ENCODE measurements around the gene SUPT6H.
"Not testable (repeated sequence)": the region's sequence is repeated elsewhere in the genome, so short reads cannot be mapped to it uniquely, and the experiment has no call there.

Gene SUPT6H

GRCh38 chr17:28719021-28719433 lies 57.0 kb downstream of the SUPT6H start:
- ATAC-seq = no peak
- no peak for DNase-seq

DNA sequence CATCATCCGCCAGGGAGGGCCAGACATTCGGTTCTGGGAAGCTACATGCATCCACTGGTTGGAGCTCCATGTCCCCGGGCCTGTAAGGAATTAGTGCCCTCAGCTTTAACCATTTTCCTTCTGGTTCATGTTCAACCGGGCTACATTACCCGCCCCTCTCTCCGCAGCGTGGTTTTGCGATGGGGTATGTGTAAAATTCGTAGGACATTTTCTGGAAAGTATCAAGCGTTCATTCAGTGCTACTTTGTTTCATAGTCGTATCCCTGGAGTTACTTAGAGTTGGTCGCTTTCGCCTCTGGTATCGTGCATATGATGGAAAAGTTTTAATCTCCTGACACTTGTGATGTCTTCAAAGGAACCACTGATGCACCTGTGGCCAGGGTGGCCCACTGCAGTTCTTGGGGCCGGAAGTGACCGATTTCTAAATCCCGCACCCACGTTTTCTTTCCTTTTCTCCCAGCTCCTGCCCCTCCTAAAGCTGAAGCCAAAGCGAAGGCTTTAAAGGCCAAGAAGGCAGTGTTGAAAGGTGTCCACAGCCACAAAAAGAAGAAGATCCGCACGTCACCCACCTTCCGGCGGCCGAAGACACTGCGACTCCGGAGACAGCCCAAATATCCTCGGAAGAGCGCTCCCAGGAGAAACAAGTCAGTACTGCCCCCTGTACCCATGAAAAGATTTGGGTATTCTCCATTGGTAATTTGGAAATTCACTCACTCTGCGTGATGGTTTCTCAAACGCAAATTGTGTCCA lies 58.4 kb downstream of the SUPT6H start:
- ATAC-seq = peak; percentile 2
- DNase-seq = peak; percentile 54

- ATAC-seq, DNase-seq: not testable (repeated sequence)
Observed at GRCh38 chr17:28720997-28721329, 59.0 kb downstream of the SUPT6H start.

DNA sequence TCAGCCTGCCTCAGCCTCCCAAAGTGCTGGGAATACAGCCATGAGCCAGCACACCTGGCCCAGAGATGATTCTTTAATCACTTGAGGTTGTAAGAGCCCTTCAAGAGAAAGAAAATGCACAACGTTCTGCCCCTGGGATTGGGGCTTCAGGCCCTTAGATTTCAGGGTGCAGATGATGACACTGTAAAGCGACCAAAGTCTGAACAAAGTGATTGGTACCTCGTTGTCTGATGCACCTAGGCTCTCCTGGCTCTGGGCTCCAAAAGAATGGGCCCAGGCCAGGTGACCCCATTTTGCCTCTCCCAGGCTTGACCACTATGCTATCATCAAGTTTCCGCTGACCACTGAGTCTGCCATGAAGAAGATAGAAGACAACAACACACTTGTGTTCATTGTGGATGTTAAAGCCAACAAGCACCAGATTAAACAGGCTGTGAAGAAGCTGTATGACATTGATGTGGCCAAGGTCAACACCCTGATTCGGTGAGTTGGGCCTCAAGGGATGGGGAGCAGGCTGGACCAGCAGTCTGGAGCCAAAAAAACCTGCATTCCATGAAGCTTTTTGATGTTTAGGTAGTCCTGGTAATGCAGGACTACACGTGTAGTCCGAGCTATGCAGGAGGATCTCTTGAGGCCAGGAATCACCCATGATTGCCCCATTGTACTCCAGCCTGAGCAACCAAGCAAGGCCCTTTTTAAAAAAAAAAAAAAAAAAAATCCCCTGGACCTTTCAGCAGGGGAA lies 60.6 kb downstream of the SUPT6H start:
- DNase-seq = no peak
- no peak for ATAC-seq

DNA sequence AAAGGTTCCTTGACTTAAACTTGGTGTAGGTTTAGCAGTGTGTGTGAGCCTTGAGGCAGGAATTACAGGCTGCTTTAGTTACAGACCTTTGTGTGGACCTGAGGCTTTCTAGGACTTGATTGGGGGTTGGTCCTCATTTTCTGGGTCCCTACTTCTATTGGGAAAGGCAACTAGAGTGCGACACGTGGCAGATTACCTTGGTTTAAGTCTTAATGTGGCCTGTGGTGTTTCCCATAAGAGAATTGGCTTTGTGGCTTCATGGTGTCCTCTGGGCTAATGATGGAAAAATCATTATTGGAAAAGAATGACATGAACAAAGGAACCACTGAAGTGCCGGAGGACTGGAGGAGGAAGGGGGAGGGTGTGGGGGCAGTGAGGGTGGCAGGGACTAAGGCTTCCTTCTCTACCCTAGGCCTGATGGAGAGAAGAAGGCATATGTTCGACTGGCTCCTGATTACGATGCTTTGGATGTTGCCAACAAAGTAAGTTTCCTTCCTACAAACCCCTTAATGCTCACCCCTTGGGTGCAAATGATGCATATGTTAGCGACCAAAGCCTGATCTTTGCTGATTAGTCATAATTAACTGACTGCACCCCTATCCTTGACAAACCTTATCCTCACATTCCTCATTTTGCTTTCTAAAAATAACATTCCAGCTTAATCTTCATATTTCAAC lies 61.3 kb downstream of the SUPT6H start:
- no peak for ATAC-seq
- no peak for DNase-seq

- not testable (repeated sequence) for DNase-seq, ATAC-seq
Observed at GRCh38 chr17:28723836-28724499, 62.0 kb downstream of the SUPT6H start.

GRCh38 chr17:28724500-28725165 lies 62.6 kb downstream of the SUPT6H start:
- DNase-seq (peak; percentile 33), ATAC-seq (no peak)

- ATAC-seq (no peak), DNase-seq (no peak)
Observed at GRCh38 chr17:28725166-28725659, 63.2 kb downstream of the SUPT6H start.

- ATAC-seq = peak; percentile 28
- peak; percentile 79 for DNase-seq
Observed at GRCh38 chr17:28725660-28726225, 63.7 kb downstream of the SUPT6H start.

GRCh38 chr17:28726226-28726626 lies 64.2 kb downstream of the SUPT6H start, which contains the start of gene TLCD1:
Gene TLCD1 (minus strand): TSS chr17:28726233. CDS start chr17:28726097, 136 bp downstream.
- peak; percentile 82 for DNase-seq
- peak; percentile 42 for ATAC-seq

DNA sequence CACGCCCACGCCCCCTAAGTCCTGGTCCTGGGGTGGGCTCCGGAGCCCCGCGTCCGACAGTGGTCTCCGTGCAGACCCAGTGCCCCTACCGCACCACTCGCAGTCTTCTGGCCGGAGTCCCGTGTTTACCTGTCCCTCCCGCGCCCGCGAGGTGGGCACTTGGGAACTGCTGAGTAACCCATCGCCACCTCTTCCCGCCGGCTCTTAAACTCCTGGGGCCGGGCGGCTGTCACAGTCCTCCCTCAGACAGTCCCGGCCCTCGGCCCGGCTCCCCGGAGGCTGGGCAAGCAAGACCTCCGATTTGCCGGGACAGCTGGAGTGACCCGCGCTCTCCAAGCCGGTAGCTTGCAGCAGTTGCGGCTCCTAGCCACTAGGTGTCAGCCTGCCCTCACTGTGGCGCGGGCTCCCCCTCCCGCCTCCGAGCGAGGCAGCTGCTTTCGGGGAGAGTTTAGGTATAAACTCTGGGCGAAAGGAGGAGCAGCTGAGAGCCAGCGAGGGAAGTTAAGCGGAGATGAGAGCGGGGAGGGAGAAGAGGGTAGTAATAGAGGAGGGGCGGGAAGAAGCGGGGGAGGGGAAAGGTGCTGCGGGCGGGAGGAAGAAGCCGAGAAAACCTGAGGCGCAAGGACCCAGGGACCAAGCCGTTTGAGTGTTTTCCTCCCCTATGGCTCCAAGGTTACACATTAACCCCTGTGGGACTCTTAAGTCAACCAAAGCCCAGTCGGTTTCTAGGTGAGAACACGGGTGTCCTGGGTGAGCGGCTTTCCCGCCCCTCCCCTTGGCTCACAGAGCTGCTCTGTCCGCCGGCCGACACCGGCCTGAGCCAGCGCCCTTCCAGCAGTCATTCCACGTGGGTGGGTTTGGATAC lies 64.9 kb downstream of the SUPT6H start:
- DNase-seq (peak; percentile 95), ATAC-seq (peak; percentile 34)

DNA sequence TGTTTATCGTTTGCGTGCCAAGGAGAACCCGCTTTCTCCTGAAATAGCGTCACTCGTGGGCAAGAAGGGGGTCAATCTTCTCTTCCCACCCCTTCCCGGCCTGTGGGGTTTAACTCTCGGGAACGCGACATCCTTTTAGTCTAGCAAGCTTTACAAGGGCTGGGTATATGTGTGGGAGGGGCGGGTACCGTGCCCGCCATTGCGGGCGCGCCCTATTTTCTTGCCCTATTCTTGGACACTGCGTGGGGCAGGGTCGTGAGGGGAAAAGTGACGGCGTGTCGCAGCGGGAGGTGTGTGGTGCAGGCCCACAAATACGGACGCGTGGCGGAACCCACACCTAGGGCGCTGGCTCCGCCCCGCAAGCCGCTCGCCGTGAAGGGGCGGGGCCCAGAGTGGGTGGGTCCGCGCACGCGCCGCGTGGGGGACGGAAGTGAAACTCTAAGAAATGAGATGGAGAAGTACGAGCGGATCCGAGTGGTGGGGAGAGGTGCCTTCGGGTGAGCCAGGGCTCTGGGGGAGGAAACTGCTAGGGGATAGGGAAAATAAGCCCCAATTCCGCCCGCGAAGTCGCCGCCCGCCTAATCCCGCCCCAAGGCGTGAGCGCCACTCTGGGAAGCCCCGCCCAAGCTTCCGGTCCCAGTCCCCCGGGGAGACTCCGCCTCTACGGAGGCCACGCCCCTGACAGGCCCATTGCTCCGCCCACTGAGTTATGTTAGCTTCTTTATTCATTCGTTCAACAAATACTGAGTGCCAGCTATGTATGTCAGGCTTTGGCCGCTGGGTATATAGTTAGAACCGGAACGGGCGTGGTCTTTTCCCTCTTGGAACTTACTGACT lies 66.6 kb downstream of the SUPT6H start, which contains the start of gene NEK8:
NEK8 (plus strand) TSS at position 425 of the 837 bp plus-strand sequence; CDS start at position 451, 26 bp downstream.
- peak; percentile 99 for DNase-seq
- peak; percentile 26 for ATAC-seq

- ATAC-seq = no peak
Observed at GRCh38 chr17:28729950-28730330, 67.9 kb downstream of the SUPT6H start.

DNA sequence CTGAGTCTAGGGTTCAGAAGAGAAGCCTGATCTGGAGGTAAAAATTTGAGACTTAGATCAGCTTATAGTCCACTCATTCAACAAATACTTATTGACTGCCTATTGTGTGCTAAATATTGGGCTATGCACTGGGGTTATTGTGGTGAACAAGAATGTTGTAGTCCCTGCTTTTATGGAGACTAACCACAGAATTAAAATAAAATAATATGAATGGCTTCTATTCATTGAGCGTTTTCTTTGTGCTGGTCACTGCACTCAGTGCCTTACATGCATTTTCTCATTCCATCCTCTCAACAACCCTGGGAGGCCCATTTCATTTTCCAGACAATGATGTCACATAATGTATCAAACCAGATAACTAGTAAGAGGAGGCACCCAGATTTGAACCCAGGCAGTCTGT lies 71.3 kb downstream of the SUPT6H start:
- no peak for ATAC-seq
- no peak for DNase-seq

More at GRCh38 chr17:28729950-28730330, 67.9 kb downstream of the SUPT6H start:
- no peak for DNase-seq

DNA sequence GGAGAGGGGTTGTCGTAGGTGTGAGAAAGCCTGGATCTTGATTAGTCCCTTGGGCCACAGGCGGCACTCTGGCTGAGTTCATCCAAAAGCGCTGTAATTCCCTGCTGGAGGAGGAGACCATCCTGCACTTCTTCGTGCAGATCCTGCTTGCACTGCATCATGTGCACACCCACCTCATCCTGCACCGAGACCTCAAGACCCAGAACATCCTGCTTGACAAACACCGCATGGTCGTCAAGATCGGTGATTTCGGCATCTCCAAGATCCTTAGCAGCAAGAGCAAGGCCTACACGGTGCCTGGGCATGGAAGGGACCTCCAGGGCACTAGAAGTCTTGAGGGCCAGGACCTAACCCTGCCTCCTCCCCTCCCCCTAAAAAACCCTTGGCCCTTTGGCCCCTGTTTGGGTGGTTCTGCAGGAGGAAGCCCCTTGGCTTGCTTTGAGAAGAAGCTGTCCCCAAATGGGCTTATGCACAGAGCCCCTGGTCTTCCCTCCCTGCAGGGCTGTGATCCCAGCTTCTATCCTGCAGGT lies 72.8 kb downstream of the SUPT6H start:
- no peak for ATAC-seq

DNA sequence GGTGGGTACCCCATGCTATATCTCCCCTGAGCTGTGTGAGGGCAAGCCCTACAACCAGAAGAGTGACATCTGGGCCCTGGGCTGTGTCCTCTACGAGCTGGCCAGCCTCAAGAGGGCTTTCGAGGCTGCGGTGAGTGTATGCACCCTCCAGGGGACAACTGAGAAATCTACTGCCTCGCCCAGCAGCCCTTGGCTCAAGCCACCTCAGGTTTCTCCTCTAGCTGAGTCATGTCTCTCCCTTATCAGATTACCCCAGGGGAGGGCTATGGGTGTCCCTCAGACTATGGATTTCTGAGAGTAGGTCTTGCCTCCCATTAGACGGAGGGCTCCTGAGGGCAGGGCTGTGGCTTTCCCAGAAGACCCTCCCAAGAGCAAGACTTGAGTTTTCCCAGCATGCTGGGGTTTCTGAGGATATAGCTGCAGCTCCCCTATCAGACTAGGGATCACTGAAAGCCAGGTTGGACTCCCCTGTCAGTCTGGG lies 73.3 kb downstream of the SUPT6H start:
- no peak for ATAC-seq
- no peak for DNase-seq

More for the DNA sequence above, 72.8 kb downstream of the SUPT6H start:
- DNase-seq = no peak

GRCh38 chr17:28735913-28736769 lies 74.1 kb downstream of the SUPT6H start:
- ATAC-seq = not testable (repeated sequence)

DNA sequence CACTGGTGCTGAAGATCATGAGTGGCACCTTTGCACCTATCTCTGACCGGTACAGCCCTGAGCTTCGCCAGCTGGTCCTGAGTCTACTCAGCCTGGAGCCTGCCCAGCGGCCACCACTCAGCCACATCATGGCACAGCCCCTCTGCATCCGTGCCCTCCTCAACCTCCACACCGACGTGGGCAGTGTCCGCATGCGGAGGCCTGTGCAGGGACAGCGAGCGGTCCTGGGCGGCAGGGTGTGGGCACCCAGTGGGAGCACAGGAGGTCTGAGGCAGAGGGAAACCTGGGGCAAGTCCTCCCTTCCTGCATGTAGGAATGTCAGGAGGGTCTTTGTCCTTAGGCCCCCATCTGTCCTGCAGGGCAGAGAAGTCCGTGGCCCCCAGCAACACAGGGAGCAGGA lies 75.3 kb downstream of the SUPT6H start:
- DNase-seq (no peak), ATAC-seq (no peak)

More at GRCh38 chr17:28735913-28736769, 74.1 kb downstream of the SUPT6H start:
- DNase-seq = not testable (repeated sequence)

Measured in stimulated activated naive CD8-positive, alpha-beta T cell treated with anti-CD3 and anti-CD28 coated beads, Interleukin-15, Interleukin-2, amounts not matched to agents 100 U/mL and 50 U/mL, for 24 hours (primary cell).